Activated effector memory CD4-positive, alpha-beta T cell treated with anti-CD3 and anti-CD28 coated beads, Interleukin-2, amount 50 U/mL, for 16 hours (primary cell): ENCODE data around the gene GP1BA.

Source experiments
- DNase-seq: peaks from one replicate; pipeline ENCODE4 v3.0.0-alpha.2; 2020

The GP1BA gene

GRCh38 chr17:4978726-4979125, 46.6 kb downstream of the GP1BA start:
- DNase-seq: no peak

DNA sequence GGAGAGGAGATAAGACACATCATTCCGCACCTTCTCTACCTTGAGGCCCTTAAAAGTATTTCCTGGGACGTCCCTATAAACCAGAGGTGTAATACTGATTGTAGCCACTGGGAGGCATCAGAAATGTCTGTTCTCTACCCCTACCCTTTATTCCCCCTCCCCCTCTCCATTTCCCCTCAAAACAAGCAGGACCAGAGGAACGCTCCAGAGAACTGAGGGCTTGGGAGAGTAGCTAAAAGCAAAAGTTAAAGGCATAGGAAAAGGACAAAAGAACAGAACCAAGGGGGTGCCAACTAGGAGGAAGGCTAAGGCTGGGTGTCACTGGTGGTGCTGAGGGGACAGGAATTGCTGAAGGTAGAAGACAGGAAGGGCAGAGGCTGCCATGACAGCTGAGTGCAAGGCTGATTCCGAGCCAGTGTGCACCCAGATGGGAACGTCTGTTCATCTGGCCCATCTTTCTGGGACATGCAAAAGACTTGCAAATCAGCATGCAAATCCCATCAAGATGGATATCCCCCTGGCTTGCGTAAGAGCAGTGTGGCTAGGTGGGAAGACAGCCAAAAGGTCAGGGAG, 48.7 kb downstream of the GP1BA start:
- no peak for DNase-seq

DNA sequence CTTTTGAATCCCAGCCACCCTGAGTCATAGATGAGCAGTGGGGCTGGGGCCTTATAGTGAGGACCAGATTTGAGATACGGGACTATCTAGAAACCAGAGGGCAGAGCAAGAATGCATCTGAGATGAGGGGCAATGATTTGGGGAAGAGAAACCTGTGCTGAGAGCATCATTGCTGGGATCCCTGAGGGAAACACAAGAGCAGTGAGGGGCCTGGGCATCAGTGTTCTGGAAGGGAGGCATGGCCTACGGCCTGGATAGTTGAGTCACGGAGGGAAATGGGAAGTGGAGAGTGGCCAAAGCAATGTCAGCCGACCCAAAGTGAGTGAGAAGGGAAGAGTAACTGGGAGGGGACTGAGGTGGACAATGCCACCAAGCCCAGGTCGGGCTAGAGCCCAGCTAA, 50.2 kb downstream of the GP1BA start:
- DNase-seq: no peak
